Mucosa of descending colon (tissue), 3 donors: ENCODE results near the gene DOK5. TPM values are rescaled to one million over a fixed set of nuclear protein-coding genes. Genes with fewer than 3 reads are reported as not detected.

Source experiments
- ATAC-seq: fragments of 200-7000 bp; cut with Tn5 transposase; one replicate; pipeline ENCODE4 v1.9.1; 2020; ENCODE audit warnings: mild to moderate bottlenecking, moderate library complexity
- DNase-seq, 3 donors: peaks; one replicate each; pipeline ENCODE4 v3.0.0-alpha.2; 2020
- H3K36me3 ChIP-seq: fragments of 200-600 bp; one replicate; pipeline ENCODE4 v1.8.0; 2021; ENCODE audit warnings: low read depth, mild to moderate bottlenecking
- H3K4me1 ChIP-seq: fragments of 200-600 bp; one replicate; pipeline ENCODE4 v1.8.0; 2021; ENCODE audit warnings: low read depth, mild to moderate bottlenecking
- H3K4me3 ChIP-seq: fragments of 200-600 bp; one replicate; pipeline ENCODE4 v1.8.0; 2021; ENCODE audit warnings: mild to moderate bottlenecking
- H3K9me3 ChIP-seq: fragments of 200-600 bp; one replicate; pipeline ENCODE4 v1.8.0; 2021; ENCODE audit warnings: mild to moderate bottlenecking
- CTCF ChIP-seq: fragments of 200-600 bp; IDR thresholded peaks from one replicate; pipeline ENCODE4 v1.8.0; 2022; ENCODE audit warnings: antibody characterized with exemption, mild to moderate bottlenecking
- intact Hi-C, 2 donors: fragments of 100-400 bp; cut with DNase I in 1 of 2; cut with micrococcal nuclease in 1 of 2; formaldehyde crosslinking; loops; one replicate each; pipeline versions ENCODE4 v1.11.0 to v1.11.1; 2022; cut with DNase I, micrococcal nuclease
- total RNA-seq, 3 donors: library from RNA; stranded (reverse); fragmentation: NEBNext Ultra II Directional in 2 of 3; extraction: Animal tissue kit (Norgen Biotek cat#: 25700) in 2 of 3; gene quantifications; one replicate each; pipeline versions ENCODE4 v1.2.1 to v1.2.4, GENCODE V29; 2021 to 2023
- donor health status: DM: no; HTN: no; CAD: no; lungs with moderate emphysema.
- donor health status: DM: no; HTN: no; CAD: no.
- donor health status: DM: no; HTN: yes; CAD: no.

DOK5 gene
- total RNA-seq, 3 donors from 2014 or later = 0.29 to 2.3 (median 0.67) TPM

GRCh38 chr20:54692168-54692887 lies 216.9 kb downstream of the DOK5 start:
- no peak for TF ChIP-seq CTCF
- ATAC-seq (no peak), DNase-seq (no peak)
- no peaks in the 10 kb centered on the region for H3K9me3 ChIP-seq
- H3K4me1 ChIP-seq = no peaks in the 10 kb centered on the region
- H3K4me3 ChIP-seq = no peak overlapping the region
- H3K36me3 ChIP-seq = no peaks in the 10 kb centered on the region
- intact Hi-C loops = no loop called here

- H3K4me3 ChIP-seq = no peak overlapping the region
- H3K4me1 ChIP-seq = no peaks in the 10 kb centered on the region
- DNase-seq (no peak), ATAC-seq (no peak)
- no peaks in the 10 kb centered on the region for H3K36me3 ChIP-seq
- no peak for TF ChIP-seq CTCF
- H3K9me3 ChIP-seq = no peaks in the 10 kb centered on the region
- intact Hi-C loops = no loop called here
Measured at GRCh38 chr20:54694516-54694915, 219.1 kb downstream of the DOK5 start.

- DNase-seq (no peak), ATAC-seq (no peak)
- Histone ChIP-seq H3K4me3 (no peak overlapping the region), H3K4me1 (no peaks in the 10 kb centered on the region), H3K9me3 (no peaks in the 10 kb centered on the region), H3K36me3 (no peaks in the 10 kb centered on the region)
- intact Hi-C loops = no loop called here
- TF ChIP-seq CTCF = no peak
Measured at GRCh38 chr20:54698373-54698772, 223.0 kb downstream of the DOK5 start.
